Dermis microvascular lymphatic vessel endothelial cell (primary cell): ENCODE data around the gene CCDC86. TPM values are rescaled to one million over a fixed set of nuclear protein-coding genes. Genes with fewer than 3 reads are reported as not detected.

Source experiments
- DNase-seq, 2 donors: peaks; one replicate each; pipeline versions ENCODE4 v3.0.0 to v3.0.0-alpha.2; 2010; ENCODE audit warnings: low read depth in 2 of 2
- total RNA-seq: library from RNA; depleted of rRNA; stranded (reverse); fragments of >200 nt; gene quantifications from 2 replicates; pipeline ENCODE4 v1.2.1, GENCODE V29; 2014

CCDC86 gene
- total RNA-seq, 1 donor from 2014 or later = 11.2 TPM

GRCh38 chr11:60868682-60869450 is 27.0 kb downstream of the CCDC86 start:
- DNase-seq = no peak

- no peak for DNase-seq
Observed at GRCh38 chr11:60869451-60869825, 27.5 kb downstream of the CCDC86 start.

GRCh38 chr11:60870276-60870675 is 28.4 kb downstream of the CCDC86 start:
- DNase-seq = no peak

GRCh38 chr11:60870733-60871377 is 28.9 kb downstream of the CCDC86 start:
- DNase-seq = no peak

GRCh38 chr11:60871378-60872061 is 29.6 kb downstream of the CCDC86 start:
- no peak for DNase-seq

GRCh38 chr11:60872124-60872960 is 30.4 kb downstream of the CCDC86 start:
- no peak for DNase-seq

- peak in 1 of 2 donors; percentile 44 for DNase-seq
Observed at GRCh38 chr11:60872961-60873524, 31.1 kb downstream of the CCDC86 start.

- DNase-seq = no peak
Observed at GRCh38 chr11:60873533-60873932, 31.6 kb downstream of the CCDC86 start.

GRCh38 chr11:60874421-60875365 is 32.8 kb downstream of the CCDC86 start:
- no peak for DNase-seq

- DNase-seq = no peak
Observed at GRCh38 chr11:60875366-60876167, 33.7 kb downstream of the CCDC86 start.

- no peak for DNase-seq
Observed at GRCh38 chr11:60876168-60876485, 34.2 kb downstream of the CCDC86 start.

GRCh38 chr11:60878245-60879101 is 36.6 kb downstream of the CCDC86 start:
- DNase-seq = no peak

- DNase-seq = no peak
Observed at GRCh38 chr11:60879104-60879503, 37.2 kb downstream of the CCDC86 start.

- no peak for DNase-seq
Observed at GRCh38 chr11:60879971-60880588, 38.2 kb downstream of the CCDC86 start.

GRCh38 chr11:60880643-60881282 is 38.9 kb downstream of the CCDC86 start:
- DNase-seq = no peak

GRCh38 chr11:60887556-60887955 is 45.6 kb downstream of the CCDC86 start:
- peak; percentile 55 to 76 for DNase-seq

- DNase-seq = no peak
Observed at GRCh38 chr11:60889869-60890311, 48.0 kb downstream of the CCDC86 start.
